ENCODE measurements around the gene CTAGE1.

Gene CTAGE1

DNA sequence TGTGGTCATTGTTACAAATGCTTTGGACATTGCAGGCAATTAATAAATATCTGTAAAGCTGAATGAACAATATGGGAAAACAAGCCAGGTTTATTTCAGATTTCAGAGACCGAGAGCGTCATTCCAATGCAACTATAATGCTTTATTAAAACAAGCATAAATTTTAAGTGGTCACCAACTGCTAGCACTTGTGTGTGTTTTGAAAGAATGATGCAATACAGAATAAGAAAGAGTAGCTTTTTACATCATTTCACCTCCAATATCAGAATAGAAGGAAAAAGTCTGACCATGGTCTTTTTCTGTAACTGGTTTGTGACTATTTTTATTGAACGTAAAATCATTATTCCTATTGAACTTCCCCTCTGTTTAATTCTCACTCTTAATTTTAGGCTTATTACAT, 7.6 kb downstream of the CTAGE1 start:
- no peak overlapping the region for H2BK5ac ChIP-seq (ENCODE audit: low read length)
- no peak overlapping the region for H3K4ac ChIP-seq (ENCODE audit: low read depth, low read length)
- WGBS (ENCODE audit: extremely low coverage, insufficient coverage, low lambda C conversion rate): no CpG with 5 or more reads among the region's 3 CpGs
- no peak overlapping the region for H4K8ac ChIP-seq (ENCODE audit: low read depth, low read length)
- no peak overlapping the region for H3K23ac ChIP-seq (ENCODE audit: low read length)
- H3K56ac ChIP-seq (ENCODE audit: low read length): no peak overlapping the region
- H3K27me3 ChIP-seq (ENCODE audit: insufficient read depth, low read length, poor library complexity): no peaks in the 10 kb centered on the region
- no peaks in the 10 kb centered on the region for H3K4me1 ChIP-seq (ENCODE audit: control insufficient read depth, low read depth, low read length)
- no peaks in the 10 kb centered on the region for H3K36me3 ChIP-seq (ENCODE audit: control insufficient read depth, insufficient read depth, low read length)
- H3K79me2 ChIP-seq (ENCODE audit: control insufficient read depth, insufficient read depth, low read length): no peaks in the 10 kb centered on the region
- no peak overlapping the region for H3K18ac ChIP-seq (ENCODE audit: low read length)
- H3K79me1 ChIP-seq (ENCODE audit: low read length): no peaks in the 10 kb centered on the region
- H2AK5ac ChIP-seq (ENCODE audit: low read length): no peak overlapping the region
- H3K9ac ChIP-seq (ENCODE audit: low read length): no peak overlapping the region
- no peak overlapping the region for H4K5ac ChIP-seq (ENCODE audit: low read length)
- H3K4me3 ChIP-seq (ENCODE audit: low read length): no peak overlapping the region
- H3K27ac ChIP-seq (ENCODE audit: low read depth, low read length): no peak overlapping the region
- H2BK120ac ChIP-seq (ENCODE audit: low read depth, low read length): no peak overlapping the region
- no peak overlapping the region for H3K4me2 ChIP-seq (ENCODE audit: low read length)
- no peak for DNase-seq
- H2BK15ac ChIP-seq (replicated peaks; ENCODE audit: low read depth): no peak overlapping the region

DNA sequence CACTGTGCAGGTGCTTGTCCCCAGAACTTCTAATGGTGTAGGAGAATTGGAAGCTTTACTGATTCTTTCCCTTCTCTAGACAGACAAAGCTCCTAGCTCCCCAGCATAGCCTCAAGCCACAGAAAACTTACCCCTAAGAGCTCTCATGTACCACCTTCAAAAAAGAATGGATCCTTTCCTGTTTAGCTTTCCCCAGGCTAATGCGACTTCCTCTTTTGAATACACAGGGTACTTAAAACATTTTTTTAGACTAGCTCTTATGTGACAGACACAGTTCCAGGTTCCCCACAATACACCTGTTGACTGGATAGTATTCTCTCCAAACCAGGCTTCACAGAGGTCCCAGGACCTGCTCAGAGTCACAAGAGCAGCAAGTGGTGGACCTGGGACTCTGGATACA, 8.3 kb downstream of the CTAGE1 start:
- Histone ChIP-seq H4K5ac (ENCODE audit: low read length) (no peak overlapping the region), H4K8ac (ENCODE audit: low read depth, low read length) (no peak overlapping the region), H3K9ac (ENCODE audit: low read length) (no peak overlapping the region), H3K4ac (ENCODE audit: low read depth, low read length) (no peak overlapping the region), H3K18ac (ENCODE audit: low read length) (no peak overlapping the region), H3K23ac (ENCODE audit: low read length) (no peak overlapping the region), H3K79me2 (ENCODE audit: control insufficient read depth, insufficient read depth, low read length) (no peaks in the 10 kb centered on the region), H2BK5ac (ENCODE audit: low read length) (no peak overlapping the region), H2BK120ac (ENCODE audit: low read depth, low read length) (no peak overlapping the region), H3K4me1 (ENCODE audit: control insufficient read depth, low read depth, low read length) (no peaks in the 10 kb centered on the region), H3K4me3 (ENCODE audit: low read length) (no peak overlapping the region), H3K56ac (ENCODE audit: low read length) (no peak overlapping the region), H3K36me3 (ENCODE audit: control insufficient read depth, insufficient read depth, low read length) (no peaks in the 10 kb centered on the region), H3K4me2 (ENCODE audit: low read length) (no peak overlapping the region), H3K79me1 (ENCODE audit: low read length) (no peaks in the 10 kb centered on the region), H2BK15ac (replicated peaks; ENCODE audit: low read depth) (no peak overlapping the region), H2AK5ac (ENCODE audit: low read length) (no peak overlapping the region), H3K27me3 (ENCODE audit: insufficient read depth, low read length, poor library complexity) (no peaks in the 10 kb centered on the region), H3K27ac (ENCODE audit: low read depth, low read length) (no peak overlapping the region)
- no CpG with 5 or more reads among the region's 1 CpG for WGBS (ENCODE audit: extremely low coverage, insufficient coverage, low lambda C conversion rate)
- DNase-seq: no peak

DNA sequence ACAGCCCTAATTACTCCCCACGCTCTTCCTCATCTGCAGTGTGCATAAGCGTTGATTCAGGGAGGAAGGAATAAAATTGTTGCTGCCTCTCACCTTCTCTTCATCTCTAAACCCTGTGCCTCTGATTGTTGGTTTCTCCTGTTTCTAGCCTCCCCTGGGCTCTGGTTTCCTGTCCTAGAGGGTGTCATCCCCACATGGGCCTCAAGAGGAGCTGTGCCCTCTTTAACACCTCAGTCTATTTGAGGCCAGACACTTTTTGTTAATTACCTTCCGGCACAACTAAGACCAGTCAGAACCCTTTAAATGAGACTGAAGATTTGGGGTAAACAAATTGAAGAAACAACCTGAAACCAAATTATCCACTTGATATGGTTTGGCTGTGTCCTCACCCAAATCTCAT, 9.7 kb downstream of the CTAGE1 start:
- no CpG with 5 or more reads among the region's 3 CpGs for WGBS (ENCODE audit: extremely low coverage, insufficient coverage, low lambda C conversion rate)
- no peak overlapping the region for H2AK5ac ChIP-seq (ENCODE audit: low read length)
- H3K4ac ChIP-seq (ENCODE audit: low read depth, low read length): no peak overlapping the region
- no peak overlapping the region for H3K56ac ChIP-seq (ENCODE audit: low read length)
- no peak overlapping the region for H3K4me3 ChIP-seq (ENCODE audit: low read length)
- no peak overlapping the region for H3K27ac ChIP-seq (ENCODE audit: low read depth, low read length)
- H3K4me1 ChIP-seq (ENCODE audit: control insufficient read depth, low read depth, low read length): no peaks in the 10 kb centered on the region
- DNase-seq: peak; percentile 24
- H3K18ac ChIP-seq (ENCODE audit: low read length): no peak overlapping the region
- no peaks in the 10 kb centered on the region for H3K27me3 ChIP-seq (ENCODE audit: insufficient read depth, low read length, poor library complexity)
- no peak overlapping the region for H3K4me2 ChIP-seq (ENCODE audit: low read length)
- no peak overlapping the region for H3K9ac ChIP-seq (ENCODE audit: low read length)
- no peaks in the 10 kb centered on the region for H3K79me1 ChIP-seq (ENCODE audit: low read length)
- no peak overlapping the region for H4K8ac ChIP-seq (ENCODE audit: low read depth, low read length)
- no peak overlapping the region for H3K23ac ChIP-seq (ENCODE audit: low read length)
- H4K5ac ChIP-seq (ENCODE audit: low read length): no peak overlapping the region
- no peak overlapping the region for H2BK5ac ChIP-seq (ENCODE audit: low read length)
- no peaks in the 10 kb centered on the region for H3K79me2 ChIP-seq (ENCODE audit: control insufficient read depth, insufficient read depth, low read length)
- no peaks in the 10 kb centered on the region for H3K36me3 ChIP-seq (ENCODE audit: control insufficient read depth, insufficient read depth, low read length)
- H2BK120ac ChIP-seq (ENCODE audit: low read depth, low read length): no peak overlapping the region
- no peak overlapping the region for H2BK15ac ChIP-seq (replicated peaks; ENCODE audit: low read depth)

DNA sequence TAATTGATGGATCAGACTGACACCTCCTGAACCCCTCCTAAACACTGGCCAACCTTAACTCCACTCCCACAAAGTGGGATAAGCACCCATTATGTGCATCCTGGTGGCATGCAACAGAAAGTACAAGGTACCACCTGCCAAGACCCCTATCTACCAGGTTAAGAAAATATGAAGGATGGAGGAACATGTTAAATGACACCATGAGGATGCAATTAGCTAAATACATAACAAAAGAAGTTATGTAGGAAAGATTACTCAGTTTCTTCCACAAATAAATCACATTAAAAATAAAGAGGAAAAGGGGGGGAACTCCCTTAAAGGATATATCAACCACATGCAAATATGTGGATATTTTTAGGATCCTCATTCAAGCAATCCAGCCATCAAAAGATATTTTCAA, 12.6 kb downstream of the CTAGE1 start:
- no peaks in the 10 kb centered on the region for H3K79me1 ChIP-seq (ENCODE audit: low read length)
- H4K8ac ChIP-seq (ENCODE audit: low read depth, low read length): no peak overlapping the region
- no peaks in the 10 kb centered on the region for H3K79me2 ChIP-seq (ENCODE audit: control insufficient read depth, insufficient read depth, low read length)
- H4K5ac ChIP-seq (ENCODE audit: low read length): no peak overlapping the region
- H3K4me1 ChIP-seq (ENCODE audit: control insufficient read depth, low read depth, low read length): no peaks in the 10 kb centered on the region
- no peaks in the 10 kb centered on the region for H3K36me3 ChIP-seq (ENCODE audit: control insufficient read depth, insufficient read depth, low read length)
- H2BK120ac ChIP-seq (ENCODE audit: low read depth, low read length): no peak overlapping the region
- DNase-seq: no peak
- H3K9ac ChIP-seq (ENCODE audit: low read length): no peak overlapping the region
- no peak overlapping the region for H3K56ac ChIP-seq (ENCODE audit: low read length)
- H2BK5ac ChIP-seq (ENCODE audit: low read length): no peak overlapping the region
- H2AK5ac ChIP-seq (ENCODE audit: low read length): no peak overlapping the region
- no peak overlapping the region for H3K4ac ChIP-seq (ENCODE audit: low read depth, low read length)
- no peak overlapping the region for H3K18ac ChIP-seq (ENCODE audit: low read length)
- no peak overlapping the region for H3K4me3 ChIP-seq (ENCODE audit: low read length)
- H3K27ac ChIP-seq (ENCODE audit: low read depth, low read length): no peak overlapping the region
- H3K4me2 ChIP-seq (ENCODE audit: low read length): no peak overlapping the region
- H3K23ac ChIP-seq (ENCODE audit: low read length): no peak overlapping the region
- H2BK15ac ChIP-seq (replicated peaks; ENCODE audit: low read depth): no peak overlapping the region
- no peaks in the 10 kb centered on the region for H3K27me3 ChIP-seq (ENCODE audit: insufficient read depth, low read length, poor library complexity)

DNA sequence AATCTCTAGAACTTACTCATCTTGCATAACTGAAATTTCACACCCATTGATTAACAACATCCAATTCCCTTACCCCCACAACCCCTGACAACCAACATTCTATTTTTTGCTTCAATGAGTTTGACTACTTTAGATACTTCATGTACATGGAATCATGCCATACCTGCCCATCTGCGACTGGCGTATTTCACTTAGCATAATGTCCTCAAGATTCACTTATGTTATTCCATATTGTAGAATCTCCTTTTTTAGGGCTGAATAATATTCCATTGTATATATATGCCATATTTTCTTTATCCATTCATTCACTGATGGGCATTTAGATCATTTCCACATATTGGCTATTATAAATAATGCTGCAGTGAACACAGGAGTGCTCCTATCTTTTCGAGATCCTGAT, 13.8 kb downstream of the CTAGE1 start:
- no peaks in the 10 kb centered on the region for H3K36me3 ChIP-seq (ENCODE audit: control insufficient read depth, insufficient read depth, low read length)
- H2AK5ac ChIP-seq (ENCODE audit: low read length): no peak overlapping the region
- H2BK15ac ChIP-seq (replicated peaks; ENCODE audit: low read depth): no peak overlapping the region
- no peak overlapping the region for H2BK120ac ChIP-seq (ENCODE audit: low read depth, low read length)
- no peak overlapping the region for H3K4me3 ChIP-seq (ENCODE audit: low read length)
- H3K4me1 ChIP-seq (ENCODE audit: control insufficient read depth, low read depth, low read length): no peaks in the 10 kb centered on the region
- H4K8ac ChIP-seq (ENCODE audit: low read depth, low read length): no peak overlapping the region
- no peak overlapping the region for H4K5ac ChIP-seq (ENCODE audit: low read length)
- no peak overlapping the region for H3K27ac ChIP-seq (ENCODE audit: low read depth, low read length)
- no peak overlapping the region for H3K4me2 ChIP-seq (ENCODE audit: low read length)
- H3K27me3 ChIP-seq (ENCODE audit: insufficient read depth, low read length, poor library complexity): no peaks in the 10 kb centered on the region
- H3K18ac ChIP-seq (ENCODE audit: low read length): no peak overlapping the region
- H3K4ac ChIP-seq (ENCODE audit: low read depth, low read length): no peak overlapping the region
- WGBS (ENCODE audit: extremely low coverage, insufficient coverage, low lambda C conversion rate): no CpG with 5 or more reads among the region's 3 CpGs
- no peak for DNase-seq
- H3K23ac ChIP-seq (ENCODE audit: low read length): no peak overlapping the region
- no peak overlapping the region for H3K56ac ChIP-seq (ENCODE audit: low read length)
- no peaks in the 10 kb centered on the region for H3K79me1 ChIP-seq (ENCODE audit: low read length)
- no peaks in the 10 kb centered on the region for H3K79me2 ChIP-seq (ENCODE audit: control insufficient read depth, insufficient read depth, low read length)
- no peak overlapping the region for H2BK5ac ChIP-seq (ENCODE audit: low read length)
- no peak overlapping the region for H3K9ac ChIP-seq (ENCODE audit: low read length)

DNA sequence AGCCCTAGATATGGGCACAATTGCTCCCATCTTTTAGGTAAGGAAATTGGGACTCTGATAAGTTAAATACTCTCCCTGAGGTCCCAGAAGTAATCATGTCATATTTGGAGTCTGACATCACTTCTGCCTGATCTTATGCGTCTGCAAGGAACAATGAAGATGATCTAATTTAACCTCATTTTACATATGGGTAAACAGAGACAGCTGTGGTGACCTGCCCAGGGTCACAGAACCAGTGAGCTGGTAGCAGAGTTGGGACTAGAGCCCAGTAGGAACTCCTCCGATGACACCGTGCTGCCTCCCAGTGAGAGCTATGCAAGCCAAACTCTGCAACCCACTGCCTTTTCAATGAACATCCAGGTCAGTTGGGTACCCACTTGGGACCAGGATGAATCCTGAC, 17.8 kb downstream of the CTAGE1 start:
- H3K18ac ChIP-seq (ENCODE audit: low read length): no peak overlapping the region
- no peak overlapping the region for H3K4me3 ChIP-seq (ENCODE audit: low read length)
- H3K4me1 ChIP-seq (ENCODE audit: control insufficient read depth, low read depth, low read length): no peaks in the 10 kb centered on the region
- no peak overlapping the region for H2BK5ac ChIP-seq (ENCODE audit: low read length)
- H3K4me2 ChIP-seq (ENCODE audit: low read length): no peak overlapping the region
- H3K36me3 ChIP-seq (ENCODE audit: control insufficient read depth, insufficient read depth, low read length): no peaks in the 10 kb centered on the region
- no peaks in the 10 kb centered on the region for H3K79me1 ChIP-seq (ENCODE audit: low read length)
- H3K56ac ChIP-seq (ENCODE audit: low read length): no peak overlapping the region
- H3K4ac ChIP-seq (ENCODE audit: low read depth, low read length): no peak overlapping the region
- H3K27me3 ChIP-seq (ENCODE audit: insufficient read depth, low read length, poor library complexity): no peaks in the 10 kb centered on the region
- no peak overlapping the region for H2BK15ac ChIP-seq (replicated peaks; ENCODE audit: low read depth)
- peak; percentile 71 for DNase-seq
- no peak overlapping the region for H3K27ac ChIP-seq (ENCODE audit: low read depth, low read length)
- no peak overlapping the region for H4K5ac ChIP-seq (ENCODE audit: low read length)
- H2BK120ac ChIP-seq (ENCODE audit: low read depth, low read length): no peak overlapping the region
- no peak overlapping the region for H4K8ac ChIP-seq (ENCODE audit: low read depth, low read length)
- no peaks in the 10 kb centered on the region for H3K79me2 ChIP-seq (ENCODE audit: control insufficient read depth, insufficient read depth, low read length)
- H3K9ac ChIP-seq (ENCODE audit: low read length): no peak overlapping the region
- no CpG with 5 or more reads among the region's 3 CpGs for WGBS (ENCODE audit: extremely low coverage, insufficient coverage, low lambda C conversion rate)
- no peak overlapping the region for H2AK5ac ChIP-seq (ENCODE audit: low read length)
- no peak overlapping the region for H3K23ac ChIP-seq (ENCODE audit: low read length)

Measured in mesendoderm (in vitro differentiated cells).